AG10803 (cell line): ENCODE data around the gene SNRPB.

ENCODE experiments used
- DNase-seq: peaks from one replicate; pipeline ENCODE4 v3.0.0; 2010; ENCODE audit warnings: low read depth
- H3K4me3 ChIP-seq: 2 replicates; pipeline ENCODE4 v1.5.1; 2011; ENCODE audit warnings: mild to moderate bottlenecking, low read length, control low read depth
- TF ChIP-seq, protein P1 (sequence below): conservative IDR thresholded peaks from 2 replicates; pipeline ENCODE4 v1.5.1; 2011; ENCODE audit warnings: mild to moderate bottlenecking, low read length, control low read depth, inconsistent platforms

The SNRPB gene

DNA sequence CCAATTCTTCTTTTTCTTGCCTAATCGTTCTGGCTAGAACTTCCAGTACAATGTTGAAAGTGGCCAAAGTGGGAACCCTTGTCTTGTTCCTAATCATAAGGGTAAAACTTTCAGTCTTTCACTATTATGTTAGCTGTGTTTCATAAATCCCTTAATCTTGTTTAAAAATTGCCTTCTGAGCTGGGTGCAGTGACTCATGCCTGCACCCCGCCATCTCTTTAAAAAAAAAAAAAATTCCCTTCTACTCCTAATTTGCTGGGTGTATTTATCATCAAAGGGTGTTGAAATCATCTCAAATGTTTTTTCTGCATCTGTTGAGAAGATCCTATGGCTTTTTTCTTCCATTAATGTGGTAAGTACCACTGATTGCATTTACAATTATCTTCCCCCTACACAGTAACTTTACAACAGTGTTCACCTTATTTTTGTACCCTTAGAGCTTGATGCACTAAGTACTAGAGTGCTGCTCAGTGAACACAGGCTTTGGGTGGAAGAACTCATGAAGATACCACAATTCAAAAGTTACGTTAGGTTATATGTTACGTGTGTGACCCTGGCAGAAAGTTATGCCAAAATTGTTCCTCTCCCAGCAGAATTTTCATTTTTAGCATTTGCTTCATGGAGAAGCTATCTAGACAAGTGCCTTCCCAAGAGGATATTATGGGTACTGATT, 9.7 kb downstream of the SNRPB start:
- no peak for DNase-seq
- TF ChIP-seq, protein P1, sequence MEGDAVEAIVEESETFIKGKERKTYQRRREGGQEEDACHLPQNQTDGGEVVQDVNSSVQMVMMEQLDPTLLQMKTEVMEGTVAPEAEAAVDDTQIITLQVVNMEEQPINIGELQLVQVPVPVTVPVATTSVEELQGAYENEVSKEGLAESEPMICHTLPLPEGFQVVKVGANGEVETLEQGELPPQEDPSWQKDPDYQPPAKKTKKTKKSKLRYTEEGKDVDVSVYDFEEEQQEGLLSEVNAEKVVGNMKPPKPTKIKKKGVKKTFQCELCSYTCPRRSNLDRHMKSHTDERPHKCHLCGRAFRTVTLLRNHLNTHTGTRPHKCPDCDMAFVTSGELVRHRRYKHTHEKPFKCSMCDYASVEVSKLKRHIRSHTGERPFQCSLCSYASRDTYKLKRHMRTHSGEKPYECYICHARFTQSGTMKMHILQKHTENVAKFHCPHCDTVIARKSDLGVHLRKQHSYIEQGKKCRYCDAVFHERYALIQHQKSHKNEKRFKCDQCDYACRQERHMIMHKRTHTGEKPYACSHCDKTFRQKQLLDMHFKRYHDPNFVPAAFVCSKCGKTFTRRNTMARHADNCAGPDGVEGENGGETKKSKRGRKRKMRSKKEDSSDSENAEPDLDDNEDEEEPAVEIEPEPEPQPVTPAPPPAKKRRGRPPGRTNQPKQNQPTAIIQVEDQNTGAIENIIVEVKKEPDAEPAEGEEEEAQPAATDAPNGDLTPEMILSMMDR, result no peak
- no peak overlapping the region for H3K4me3 ChIP-seq

DNA sequence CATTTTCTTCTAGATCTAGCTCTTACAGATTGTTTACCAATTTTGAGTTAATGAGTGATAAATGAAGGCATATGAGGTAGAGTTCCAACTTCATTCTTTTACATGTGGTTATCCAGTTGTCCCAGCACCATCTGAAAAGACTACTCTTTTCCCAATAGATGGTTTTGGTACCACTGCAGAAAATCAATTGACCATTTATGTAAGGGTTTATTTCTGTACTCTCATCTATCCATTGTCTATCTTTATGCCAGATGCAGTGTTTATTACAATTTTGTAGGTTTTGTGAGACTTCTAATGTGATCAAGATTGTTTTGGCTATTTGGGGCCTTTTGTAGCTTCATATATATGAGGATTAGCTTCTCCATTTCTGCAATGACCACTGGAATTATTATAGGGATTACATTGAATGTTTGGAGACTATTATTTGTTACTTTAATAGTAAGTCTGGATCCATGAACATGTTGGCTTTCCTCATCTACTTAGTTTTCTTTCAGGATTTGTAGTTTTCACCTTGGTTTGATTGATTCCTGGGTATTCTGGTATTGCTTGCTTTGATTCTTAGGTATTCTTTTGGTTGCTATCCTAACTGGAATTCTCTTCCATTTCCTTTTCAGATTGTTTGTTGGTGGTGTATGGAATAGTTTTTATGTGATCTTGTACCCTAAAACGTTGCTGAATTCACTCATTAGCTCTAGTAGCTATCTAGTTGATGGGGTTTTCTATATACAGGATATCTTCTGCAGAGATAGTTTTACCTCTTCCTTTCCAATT, 10.4 kb downstream of the SNRPB start:
- no peak overlapping the region for H3K4me3 ChIP-seq
- TF ChIP-seq, protein P1, result no peak
- DNase-seq, result no peak

GRCh38 chr20:2458919-2459499, 11.6 kb downstream of the SNRPB start:
- TF ChIP-seq, protein P1, result no peak
- DNase-seq, result no peak
- no peak overlapping the region for H3K4me3 ChIP-seq

DNA sequence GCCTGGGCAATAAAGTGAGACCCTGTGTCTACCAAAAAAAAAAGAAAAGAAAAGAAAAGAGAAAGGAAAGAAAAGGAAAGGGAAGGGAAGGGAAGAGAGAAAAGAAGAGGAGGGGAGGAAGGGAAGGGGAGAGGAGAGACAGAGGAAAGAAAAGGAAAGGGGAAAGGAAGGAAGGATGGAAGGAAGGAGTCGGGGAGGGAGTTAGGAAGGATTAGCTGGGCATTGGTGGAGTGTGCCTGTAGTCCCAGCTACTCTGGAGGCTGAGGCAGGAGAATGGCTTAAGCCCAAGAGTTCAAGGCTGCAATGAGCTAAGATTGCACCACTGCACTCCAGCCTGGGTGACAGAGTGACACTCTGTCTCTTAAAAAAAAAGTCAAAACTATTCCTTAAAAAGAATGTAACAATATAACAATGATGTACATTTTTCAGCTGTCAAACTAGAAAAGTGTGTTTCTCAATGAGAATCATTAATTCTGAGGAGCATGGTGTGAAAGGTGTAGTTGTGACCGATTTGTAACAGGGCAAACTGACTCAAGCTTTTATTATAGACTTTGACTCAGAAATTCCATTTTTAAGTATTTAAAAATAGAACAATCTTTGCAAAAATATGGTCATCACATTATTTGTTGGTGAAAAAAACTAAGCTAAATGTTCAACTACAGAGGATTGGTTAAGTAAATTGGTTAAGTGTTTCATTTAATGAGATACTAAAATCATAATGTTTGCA, 14.7 kb downstream of the SNRPB start:
- no peak for DNase-seq
- TF ChIP-seq, protein P1, result no peak

DNA sequence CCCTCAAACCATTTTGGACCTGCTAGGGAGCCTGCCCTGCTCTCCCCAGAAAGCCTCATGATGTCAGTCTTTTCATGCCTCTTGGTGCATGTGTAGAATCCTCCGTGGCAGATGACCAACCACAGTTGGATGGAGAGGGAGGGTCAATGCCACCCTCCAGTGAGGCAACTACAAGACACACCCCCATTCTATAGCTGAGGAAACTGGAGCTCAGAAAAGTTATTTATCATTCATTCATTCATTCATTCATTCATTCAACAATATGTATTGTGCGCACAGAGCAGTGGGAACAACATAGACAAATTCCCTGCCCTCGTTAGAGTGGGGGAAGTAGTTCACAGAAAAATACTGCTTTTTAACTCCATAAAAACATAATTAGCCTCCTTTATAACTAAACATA, 16.8 kb downstream of the SNRPB start:
- no peak for DNase-seq
- no peak overlapping the region for H3K4me3 ChIP-seq
- TF ChIP-seq, protein P1, result no peak

More for the DNA sequence above, 14.7 kb downstream of the SNRPB start:
- no peak overlapping the region for H3K4me3 ChIP-seq

GRCh38 chr20:2451939-2452732, 18.5 kb downstream of the SNRPB start:
- peak; percentile 81 for DNase-seq
- no peak overlapping the region for H3K4me3 ChIP-seq
- TF ChIP-seq, protein P1, result peak; percentile 95
